H1 (cell line): Measurements from ENCODE around the gene OR13C3.

ENCODE experiments used
- POLR2A ChIP-seq, 2 experiments: IDR thresholded peaks; 1 replicate in 1 of 2; 2 replicates in 1 of 2; pipeline ENCODE4 v1.6.1; 2011; ENCODE audit warnings: low read depth in 2 of 2, low read length in 2 of 2, mild to moderate bottlenecking in 2 of 2; ENCODE audit errors: control extremely low read depth in 1 of 2
- TF ChIP-seq, protein P1 (sequence below), 3 experiments: IDR thresholded peaks; 1 replicate in 2 of 3; 2 replicates in 1 of 3; pipeline versions ENCODE4 v1.5.1 to v1.6.1; 2011; ENCODE audit warnings: low read length in 3 of 3, mild to moderate bottlenecking in 3 of 3, inconsistent platforms in 2 of 3, low read depth in 1 of 3, moderate library complexity in 1 of 3; ENCODE audit not compliant: insufficient read depth in 1 of 3; ENCODE audit errors: control extremely low read depth in 1 of 3

GRCh38 chr9:104575456-104575855 lies 38.8 kb upstream of the OR13C3 start:
- TF ChIP-seq, protein P1, sequence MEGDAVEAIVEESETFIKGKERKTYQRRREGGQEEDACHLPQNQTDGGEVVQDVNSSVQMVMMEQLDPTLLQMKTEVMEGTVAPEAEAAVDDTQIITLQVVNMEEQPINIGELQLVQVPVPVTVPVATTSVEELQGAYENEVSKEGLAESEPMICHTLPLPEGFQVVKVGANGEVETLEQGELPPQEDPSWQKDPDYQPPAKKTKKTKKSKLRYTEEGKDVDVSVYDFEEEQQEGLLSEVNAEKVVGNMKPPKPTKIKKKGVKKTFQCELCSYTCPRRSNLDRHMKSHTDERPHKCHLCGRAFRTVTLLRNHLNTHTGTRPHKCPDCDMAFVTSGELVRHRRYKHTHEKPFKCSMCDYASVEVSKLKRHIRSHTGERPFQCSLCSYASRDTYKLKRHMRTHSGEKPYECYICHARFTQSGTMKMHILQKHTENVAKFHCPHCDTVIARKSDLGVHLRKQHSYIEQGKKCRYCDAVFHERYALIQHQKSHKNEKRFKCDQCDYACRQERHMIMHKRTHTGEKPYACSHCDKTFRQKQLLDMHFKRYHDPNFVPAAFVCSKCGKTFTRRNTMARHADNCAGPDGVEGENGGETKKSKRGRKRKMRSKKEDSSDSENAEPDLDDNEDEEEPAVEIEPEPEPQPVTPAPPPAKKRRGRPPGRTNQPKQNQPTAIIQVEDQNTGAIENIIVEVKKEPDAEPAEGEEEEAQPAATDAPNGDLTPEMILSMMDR (IDR thresholded peaks at IDR 0.05; ENCODE audit: control extremely low read depth in 1 of 3, insufficient read depth in 1 of 3, low read depth in 1 of 3, low read length in 3 of 3), result no peak
- TF ChIP-seq POLR2A (IDR thresholded peaks at IDR 0.05; ENCODE audit: control extremely low read depth in 1 of 2, low read depth in 2 of 2, low read length in 2 of 2), result no peak
